Upper lobe of right lung (tissue), 1 donor: ENCODE measurements around the gene ZBTB1. TPM values are rescaled to one million over a fixed set of nuclear protein-coding genes. Genes with fewer than 3 reads are reported as not detected.
A peak's percentile ranks its signal among the peaks of the same experiment; 100 is the strongest.

Experiments used
- ATAC-seq: fragments of 200-7000 bp; cut with Tn5 transposase; one replicate; pipeline ENCODE4 v1.9.1; 2020; ENCODE audit warnings: mild to moderate bottlenecking, moderate library complexity
- DNase-seq: peaks from one replicate; pipeline ENCODE4 v3.0.0-alpha.2; 2020
- H3K27ac ChIP-seq: fragments of 200-600 bp; one replicate; pipeline ENCODE4 v1.8.0; 2022
- H3K27me3 ChIP-seq: fragments of 200-600 bp; one replicate; pipeline ENCODE4 v1.8.0; 2022; ENCODE audit warnings: mild to moderate bottlenecking
- H3K36me3 ChIP-seq: fragments of 200-600 bp; one replicate; pipeline ENCODE4 v1.8.0; 2022
- H3K4me1 ChIP-seq: fragments of 200-600 bp; one replicate; pipeline ENCODE4 v1.8.0; 2022
- H3K4me3 ChIP-seq: fragments of 200-600 bp; one replicate; pipeline ENCODE4 v1.8.0; 2022; ENCODE audit warnings: mild to moderate bottlenecking
- H3K9me3 ChIP-seq: fragments of 200-600 bp; one replicate; pipeline ENCODE4 v1.8.0; 2022
- CTCF ChIP-seq: fragments of 200-600 bp; IDR thresholded peaks from one replicate; pipeline ENCODE4 v1.8.0; 2022; ENCODE audit warnings: antibody characterized with exemption
- intact Hi-C: fragments of 100-400 bp; cut with DNase I; formaldehyde crosslinking; loops from one replicate; pipeline ENCODE4 v1.11.0; 2022
- long read RNA-seq: library from polyadenylated mRNA; unstranded; transcript quantifications from one replicate; pipeline ENCODE4 v2.0.0, GENCODE V29; 2021
- total RNA-seq: library from RNA; stranded (reverse); fragmentation: NEBNext Ultra II Directional; extraction: Animal tissue kit (Norgen Biotek cat#: 25700); gene quantifications from one replicate; pipeline ENCODE4 v1.2.1, GENCODE V29; 2021
- donor health status: DM: no; HTN: yes; CAD: no; lungs with severe emphysema.

Gene ZBTB1
- total RNA-seq: 47.9 TPM
- long read RNA-seq, full-length matches to known transcripts: 14 of 65 reads
- long read RNA-seq, partial matches to known transcripts: 39 of 65 reads
- long read RNA-seq, other reads (novel, unspliced or antisense): 12 of 65 reads

GRCh38 chr14:64504310-64504896, at the start of gene ZBTB1:
Gene ZBTB1 (plus strand): TSS chr14:64504770. CDS start chr14:64521505, 16,735 bp downstream.
- H3K27me3 ChIP-seq: no peaks in the 10 kb centered on the region
- peak within 1 kb of the TSS; percentile 98 for H3K27ac ChIP-seq
- no peaks in the 10 kb centered on the region for H3K9me3 ChIP-seq
- H3K4me3 ChIP-seq: peak within 1 kb of the TSS; percentile 90
- H3K36me3 ChIP-seq: no peaks in the 10 kb centered on the region
- ATAC-seq (peak; percentile 71), DNase-seq (peak; percentile 96)
- no peak for TF ChIP-seq CTCF
- H3K4me1 ChIP-seq: peaks cover 54% of the 10 kb centered on the region
- intact Hi-C loops: no loop called here

DNA sequence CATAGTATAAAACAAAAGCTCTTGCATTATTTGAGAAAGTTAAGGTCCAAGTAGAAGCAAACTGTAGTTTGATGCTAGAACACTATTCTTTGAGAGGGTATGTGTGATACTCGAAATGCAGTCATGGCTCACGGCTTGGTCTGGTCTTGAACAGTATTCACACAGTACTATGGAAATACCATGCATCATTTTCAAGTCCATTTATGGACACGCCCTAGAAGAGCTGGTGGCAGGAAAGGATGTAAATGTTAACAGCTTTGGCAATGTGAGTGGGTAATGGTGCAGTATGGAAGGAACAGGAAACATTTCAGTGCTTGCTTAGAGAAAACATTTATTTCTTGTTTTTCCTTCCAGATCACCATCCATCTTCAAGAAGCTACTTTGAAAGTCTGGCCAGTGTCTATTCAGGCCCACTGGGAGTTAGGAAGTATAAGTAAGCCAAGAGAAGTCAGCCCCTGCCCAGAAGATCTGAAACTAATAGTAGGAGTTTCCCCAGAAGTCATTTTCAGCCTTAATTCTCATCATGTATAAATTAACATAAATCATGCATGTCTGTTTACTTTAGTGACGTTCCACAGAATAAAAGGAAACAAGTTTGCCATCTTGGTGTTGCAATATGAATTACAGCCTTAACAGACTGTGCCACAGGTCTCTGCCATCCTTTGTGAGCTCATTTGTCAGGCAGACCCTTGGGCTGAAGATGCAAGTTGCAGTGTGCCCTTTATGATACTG, 45.0 kb upstream of the ZBTB1 start:
- H3K4me1 ChIP-seq: peaks cover 1% of the 10 kb centered on the region
- DNase-seq: no peak
- H3K27me3 ChIP-seq: no peaks in the 10 kb centered on the region
- peak; percentile 16 for ATAC-seq
- H3K9me3 ChIP-seq: no peaks in the 10 kb centered on the region
- no peak overlapping the region for H3K27ac ChIP-seq
- peaks cover 17% of the 10 kb centered on the region for H3K36me3 ChIP-seq
- no peak overlapping the region for H3K4me3 ChIP-seq
- TF ChIP-seq CTCF: no peak
- intact Hi-C loops: no loop called here

DNA sequence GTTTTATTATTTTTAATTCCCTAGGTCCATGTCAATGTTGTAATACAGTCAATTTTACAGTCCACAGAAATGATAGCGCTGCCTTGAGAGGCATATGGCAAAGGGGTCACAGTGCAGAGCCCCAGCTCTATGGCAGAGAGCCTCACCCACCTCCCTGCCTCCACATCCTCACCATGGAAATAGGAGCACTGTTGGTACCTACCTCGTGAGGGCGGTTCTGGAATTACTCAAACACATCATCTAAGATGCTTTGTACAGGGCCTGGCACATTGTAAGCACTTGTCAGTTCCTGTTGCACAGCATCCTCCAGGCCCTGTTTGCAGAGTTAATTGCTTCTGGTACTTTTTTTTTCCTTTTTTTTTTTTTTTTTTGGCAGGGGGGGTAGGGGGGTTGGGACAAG, 43.3 kb upstream of the ZBTB1 start:
- Histone ChIP-seq H3K36me3 (peaks cover 5% of the 10 kb centered on the region), H3K27ac (no peak overlapping the region), H3K4me1 (peaks cover 13% of the 10 kb centered on the region), H3K27me3 (no peaks in the 10 kb centered on the region), H3K9me3 (no peaks in the 10 kb centered on the region), H3K4me3 (no peak overlapping the region)
- no peak for DNase-seq
- no peak for TF ChIP-seq CTCF
- intact Hi-C loops: no loop called here
- no peak for ATAC-seq

DNA sequence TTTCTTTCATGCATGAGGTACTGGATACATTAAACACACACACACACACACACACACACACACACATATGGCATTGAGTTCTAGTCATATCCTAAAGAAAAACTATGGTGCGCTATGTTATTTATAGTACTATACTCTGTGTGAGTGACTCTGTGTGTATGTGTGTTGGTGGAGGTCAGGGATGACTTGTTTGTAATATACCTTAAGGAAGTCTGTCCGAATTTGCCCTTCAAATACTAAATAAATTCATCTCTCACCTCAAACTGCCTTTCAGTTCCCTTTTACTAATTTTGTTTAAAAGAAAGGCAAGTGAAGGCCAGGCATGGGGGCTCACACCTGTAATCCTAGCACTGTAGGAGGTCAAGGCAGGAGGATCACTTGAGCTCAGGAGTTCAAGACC, 41.4 kb upstream of the ZBTB1 start:
- Histone ChIP-seq H3K4me3 (no peak overlapping the region), H3K27me3 (no peaks in the 10 kb centered on the region), H3K27ac (no peak overlapping the region), H3K4me1 (peaks cover 19% of the 10 kb centered on the region), H3K36me3 (no peaks in the 10 kb centered on the region), H3K9me3 (no peaks in the 10 kb centered on the region)
- DNase-seq (no peak), ATAC-seq (no peak)
- intact Hi-C loops: no loop called here
- no peak for TF ChIP-seq CTCF

DNA sequence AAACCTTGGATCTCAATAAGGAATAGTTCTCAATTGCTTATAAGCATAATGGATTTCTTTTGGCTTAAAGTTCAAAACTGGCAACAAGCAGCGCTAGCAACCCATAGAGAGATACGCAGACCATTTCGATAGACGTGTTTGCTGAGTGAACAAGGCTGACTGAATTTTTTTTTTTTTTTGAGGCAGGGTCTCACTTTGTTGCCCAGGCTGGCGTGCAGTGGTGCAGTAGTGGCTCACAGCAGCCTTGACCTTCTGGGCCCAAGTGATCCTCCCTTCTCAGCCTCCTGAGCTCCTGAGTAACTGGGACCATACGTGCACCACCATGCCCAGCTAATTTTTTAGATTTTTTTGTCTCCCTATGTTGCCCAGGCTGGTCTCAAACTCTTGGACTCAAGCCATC, 40.7 kb upstream of the ZBTB1 start:
- Histone ChIP-seq H3K27ac (no peak overlapping the region), H3K27me3 (no peaks in the 10 kb centered on the region), H3K36me3 (no peaks in the 10 kb centered on the region), H3K4me3 (no peak overlapping the region), H3K9me3 (no peaks in the 10 kb centered on the region), H3K4me1 (peaks cover 19% of the 10 kb centered on the region)
- TF ChIP-seq CTCF: no peak
- no peak for DNase-seq
- no peak for ATAC-seq
- intact Hi-C loops: no loop called here
